DND-41 (cell line): Measurements from ENCODE around the gene PPIL6.

Experiments
- ATAC-seq: fragments of 200-7000 bp; cut with Tn5 transposase; 3 replicates; pipeline ENCODE4 v1.9.1; 2021; ENCODE audit warnings: low read depth; ENCODE audit not compliant: insufficient read depth
- DNase-seq: peaks from one replicate; pipeline ENCODE4 v3.0.0-alpha.2; 2020
- H2AFZ ChIP-seq: 2 replicates; pipeline ENCODE4 v1.6.0; 2012; ENCODE audit warnings: low read depth, low read length
- H3K27ac ChIP-seq: 2 replicates; pipeline ENCODE4 v1.5.1; 2012; ENCODE audit warnings: low read length, inconsistent platforms
- H3K27me3 ChIP-seq: fragments of 200-600 bp; sonication (generic); 2 replicates; pipeline ENCODE4 v1.6.0; 2012; ENCODE audit warnings: low read length, mild to moderate bottlenecking, inconsistent platforms; ENCODE audit not compliant: insufficient read depth, poor library complexity
- H3K36me3 ChIP-seq: 2 replicates; pipeline ENCODE4 v1.5.1; 2012; ENCODE audit warnings: low read length, inconsistent platforms; ENCODE audit not compliant: insufficient read depth
- H3K4me1 ChIP-seq: 2 replicates; pipeline ENCODE4 v1.5.1; 2012; ENCODE audit warnings: mild to moderate bottlenecking, low read length; ENCODE audit not compliant: insufficient read depth
- H3K4me2 ChIP-seq: 2 replicates; pipeline ENCODE4 v1.6.0; 2012; ENCODE audit warnings: mild to moderate bottlenecking, moderate library complexity, low read length, inconsistent platforms; ENCODE audit not compliant: insufficient read depth
- H3K4me3 ChIP-seq, 2 experiments: fragments of 200-600 bp in 1 of 2; shearing (Covaris generic) in 1 of 2; 2 replicates each; pipeline ENCODE4 v1.5.1; 2012 to 2016; ENCODE audit warnings: inconsistent platforms in 2 of 2, low read length in 2 of 2, mild to moderate bottlenecking in 2 of 2, low read depth in 1 of 2, moderate library complexity in 1 of 2
- H3K79me2 ChIP-seq: 2 replicates; pipeline ENCODE4 v1.6.0; 2012; ENCODE audit warnings: low read length, inconsistent platforms; ENCODE audit not compliant: insufficient read depth
- H3K9ac ChIP-seq: 2 replicates; pipeline ENCODE4 v1.6.0; 2012; ENCODE audit warnings: low read depth, mild to moderate bottlenecking, inconsistent platforms, low read length, moderate library complexity
- H3K9me3 ChIP-seq: 2 replicates; pipeline ENCODE4 v1.5.1; 2012; ENCODE audit warnings: low read length, moderate library complexity, mild to moderate bottlenecking, inconsistent platforms; ENCODE audit not compliant: insufficient read depth, severe bottlenecking
- H4K20me1 ChIP-seq: 2 replicates; pipeline ENCODE4 v1.6.0; 2012; ENCODE audit warnings: low read length; ENCODE audit not compliant: insufficient read depth
- EZH2 ChIP-seq: IDR thresholded peaks from 3 replicates; pipeline ENCODE4 v1.6.1; 2012; ENCODE audit warnings: borderline replicate concordance, low read depth, mild to moderate bottlenecking, moderate library complexity, low read length, inconsistent platforms; ENCODE audit not compliant: severe bottlenecking
- TF ChIP-seq, protein P1 (sequence below): IDR thresholded peaks from 2 replicates; pipeline ENCODE4 v1.5.1; 2012; ENCODE audit warnings: borderline replicate concordance, low read length, moderate library complexity, mild to moderate bottlenecking; ENCODE audit not compliant: poor library complexity, severe bottlenecking; ENCODE audit errors: extremely low read depth

The PPIL6 gene

DNA sequence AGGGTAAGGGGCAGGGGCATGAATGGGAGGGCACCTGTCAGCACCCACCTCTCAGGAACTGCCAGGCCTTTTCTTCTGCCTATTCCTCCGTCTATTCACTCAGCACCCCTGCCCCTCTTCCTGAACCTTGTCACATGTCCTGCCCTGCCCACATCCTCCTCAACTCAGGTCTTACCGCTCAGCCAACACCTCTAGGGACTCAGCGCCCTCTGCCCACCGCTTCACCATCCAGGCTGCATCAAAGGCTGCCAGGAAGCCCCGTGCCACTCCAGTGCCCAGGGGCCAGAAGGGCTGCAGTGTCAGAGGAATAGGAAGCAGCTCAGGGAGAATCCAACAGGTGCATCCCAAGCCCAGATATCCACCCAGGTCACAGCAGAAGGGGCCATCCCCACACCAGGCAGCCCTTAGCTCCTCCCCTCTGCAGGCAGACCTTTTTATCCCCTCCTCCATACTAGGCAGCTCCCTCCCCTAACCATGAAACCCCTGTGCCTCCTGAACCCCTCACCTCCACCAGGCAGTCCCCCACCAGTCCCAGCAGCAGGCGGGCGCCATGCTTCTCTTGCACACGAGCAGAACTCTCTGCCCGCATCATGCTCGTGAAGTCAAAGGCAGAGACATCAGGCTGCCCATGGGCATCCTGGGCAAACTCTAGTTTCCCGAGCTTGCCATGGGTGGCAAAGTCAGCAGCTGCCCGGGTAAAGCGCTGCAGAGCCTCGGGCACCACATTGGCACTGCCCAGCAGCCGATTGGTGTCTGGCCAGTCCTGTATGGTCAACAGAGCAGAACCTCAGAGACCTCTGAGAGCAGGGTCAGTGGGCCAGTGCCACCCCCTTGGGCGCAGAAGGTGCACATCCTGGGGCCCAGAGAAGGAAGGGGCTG is 9.6 kb upstream of the PPIL6 start:
- Histone ChIP-seq H2AFZ (no peak overlapping the region), H3K9ac (no peak overlapping the region), H3K27me3 (no peaks in the 10 kb centered on the region), H4K20me1 (peaks cover 19% of the 10 kb centered on the region), H3K79me2 (0 out of 2 replicates have a peak, but pooled peaks cover 2% of the 10 kb centered on the region), H3K27ac (no peak overlapping the region), H3K9me3 (no peaks in the 10 kb centered on the region), H3K4me3 (no peak overlapping the region), H3K4me1 (peaks cover 29% of the 10 kb centered on the region), H3K36me3 (peaks cover 52% of the 10 kb centered on the region), H3K4me2 (no peak overlapping the region)
- ATAC-seq (0 out of 3 replicates have a peak, but pooled peaks have one; percentile 10), DNase-seq (peak; percentile 50)
- TF ChIP-seq, protein P1, sequence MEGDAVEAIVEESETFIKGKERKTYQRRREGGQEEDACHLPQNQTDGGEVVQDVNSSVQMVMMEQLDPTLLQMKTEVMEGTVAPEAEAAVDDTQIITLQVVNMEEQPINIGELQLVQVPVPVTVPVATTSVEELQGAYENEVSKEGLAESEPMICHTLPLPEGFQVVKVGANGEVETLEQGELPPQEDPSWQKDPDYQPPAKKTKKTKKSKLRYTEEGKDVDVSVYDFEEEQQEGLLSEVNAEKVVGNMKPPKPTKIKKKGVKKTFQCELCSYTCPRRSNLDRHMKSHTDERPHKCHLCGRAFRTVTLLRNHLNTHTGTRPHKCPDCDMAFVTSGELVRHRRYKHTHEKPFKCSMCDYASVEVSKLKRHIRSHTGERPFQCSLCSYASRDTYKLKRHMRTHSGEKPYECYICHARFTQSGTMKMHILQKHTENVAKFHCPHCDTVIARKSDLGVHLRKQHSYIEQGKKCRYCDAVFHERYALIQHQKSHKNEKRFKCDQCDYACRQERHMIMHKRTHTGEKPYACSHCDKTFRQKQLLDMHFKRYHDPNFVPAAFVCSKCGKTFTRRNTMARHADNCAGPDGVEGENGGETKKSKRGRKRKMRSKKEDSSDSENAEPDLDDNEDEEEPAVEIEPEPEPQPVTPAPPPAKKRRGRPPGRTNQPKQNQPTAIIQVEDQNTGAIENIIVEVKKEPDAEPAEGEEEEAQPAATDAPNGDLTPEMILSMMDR, result no peak
- TF ChIP-seq EZH2, result no peak

DNA sequence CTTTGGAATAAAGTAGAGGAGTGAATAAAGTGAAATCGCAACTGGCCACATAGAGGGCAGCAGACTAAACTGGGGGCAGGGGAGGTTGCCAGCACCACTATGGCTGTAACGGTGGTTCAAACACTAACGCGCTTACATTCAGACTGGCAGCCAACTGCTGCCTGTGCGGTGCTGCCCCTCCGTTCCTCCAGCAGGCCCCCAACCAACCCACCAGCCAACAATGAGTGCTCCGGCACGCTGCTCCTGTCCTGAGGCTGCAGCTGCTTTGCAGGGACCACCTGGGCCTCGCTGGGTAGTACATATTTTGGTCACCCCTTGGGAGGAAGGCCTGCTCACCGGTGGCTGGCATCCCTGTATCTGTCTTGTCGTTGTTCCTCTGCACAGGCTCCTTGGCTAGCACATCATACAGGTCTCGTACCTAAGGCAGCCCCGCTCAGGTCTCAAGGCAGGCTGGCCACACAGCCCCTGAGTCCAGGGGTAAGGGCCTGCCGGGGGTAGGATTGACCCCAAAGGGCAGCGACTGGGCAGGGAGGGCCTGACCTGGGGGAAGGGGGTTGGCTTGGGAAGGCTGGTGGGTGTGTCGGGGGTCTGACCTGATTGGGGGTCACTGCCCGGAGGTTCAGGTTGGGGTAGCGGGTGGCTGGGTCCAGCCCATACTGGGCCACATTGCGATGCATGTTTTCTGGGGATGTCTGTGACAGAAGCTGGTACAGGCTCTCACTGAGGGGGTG is 8.8 kb upstream of the PPIL6 start:
- no peak overlapping the region for H3K9ac ChIP-seq
- H3K27me3 ChIP-seq, result no peaks in the 10 kb centered on the region
- no peak overlapping the region for H3K27ac ChIP-seq
- no peak overlapping the region for H2AFZ ChIP-seq
- DNase-seq, result no peak
- TF ChIP-seq, protein P1, result no peak
- no peak for TF ChIP-seq EZH2
- H3K79me2 ChIP-seq, result 0 out of 2 replicates have a peak, but pooled peaks cover 2% of the 10 kb centered on the region
- no peak overlapping the region for H3K4me2 ChIP-seq
- peaks cover 61% of the 10 kb centered on the region for H3K36me3 ChIP-seq
- H4K20me1 ChIP-seq, result peaks cover 20% of the 10 kb centered on the region
- H3K4me3 ChIP-seq, result no peak overlapping the region
- no peaks in the 10 kb centered on the region for H3K9me3 ChIP-seq
- no peak for ATAC-seq
- peaks cover 22% of the 10 kb centered on the region for H3K4me1 ChIP-seq

DNA sequence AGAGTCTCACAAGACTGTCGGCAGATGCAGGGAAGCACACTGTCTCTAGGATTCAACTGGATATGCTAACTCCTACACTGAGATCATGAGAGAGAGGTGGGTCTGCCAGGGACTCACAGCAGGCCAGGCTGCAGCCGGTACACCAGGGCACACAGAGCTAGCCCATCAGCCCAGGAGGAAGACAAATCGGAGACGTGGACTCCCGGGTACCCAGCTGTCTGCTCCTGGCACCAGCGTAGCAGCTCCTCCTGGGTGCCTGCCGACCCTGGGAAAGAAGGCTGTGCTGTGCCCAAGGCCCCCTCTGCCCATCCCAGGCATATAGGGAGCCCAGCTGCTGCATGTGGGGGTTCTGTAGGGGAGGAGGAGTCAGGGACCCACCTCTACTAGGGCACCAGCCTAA is 8.2 kb upstream of the PPIL6 start:
- peak overlapping the region; percentile 28; the same call in 1 of the 2 replicates for H3K27ac ChIP-seq
- no peaks in the 10 kb centered on the region for H3K27me3 ChIP-seq
- H3K9me3 ChIP-seq, result no peaks in the 10 kb centered on the region
- H3K4me3 ChIP-seq, result no peak overlapping the region
- no peak overlapping the region for H2AFZ ChIP-seq
- peaks cover 63% of the 10 kb centered on the region for H3K36me3 ChIP-seq
- H3K9ac ChIP-seq, result no peak overlapping the region
- DNase-seq (no peak), ATAC-seq (no peak)
- peaks cover 16% of the 10 kb centered on the region for H3K4me1 ChIP-seq
- no peak overlapping the region for H3K4me2 ChIP-seq
- H4K20me1 ChIP-seq, result peaks cover 14% of the 10 kb centered on the region
- TF ChIP-seq EZH2, result no peak
- TF ChIP-seq, protein P1, result no peak
- 0 out of 2 replicates have a peak, but pooled peaks cover 2% of the 10 kb centered on the region for H3K79me2 ChIP-seq
